HCT116 (cell line): ENCODE results near the gene ACSL6. TPM values are rescaled to one million over a fixed set of nuclear protein-coding genes. Genes with fewer than 3 reads are reported as not detected.

ENCODE experiments used
- ATAC-seq: fragments of 200-7000 bp; cut with Tn5 transposase; 2 replicates; pipeline ENCODE4 v1.9.1; 2020; ENCODE audit warnings: mild to moderate bottlenecking, moderate library complexity
- BruUV-seq: library from RNA; stranded (reverse); fragments of 400-500 nt; replicated peaks from 2 replicates; lab custom pipeline; 2021; lab: Mats Ljungman, UMichigan
- CTCF ChIA-PET: fragments of 300-600 bp; sonication (Branson Sonifier 250); formaldehyde crosslinking; loops from one replicate; lab custom pipeline; 2021; ENCODE audit warnings: antibody characterized with exemption; lab: Charles Lee
- POLR2A ChIA-PET: fragments of 300-600, 350-600 bp; sonication (Branson Sonifier 250); formaldehyde crosslinking; loops from one replicate; lab custom pipeline; 2021; ENCODE audit warnings: antibody characterized with exemption; lab: Charles Lee
- RAD21 ChIA-PET, 2 experiments: fragments of 300-600 bp; sonication (Branson Sonifier 250); formaldehyde crosslinking; loops; one replicate each; lab custom pipeline; 2023; ENCODE audit warnings: low total read pairs in 2 of 2; ENCODE audit not compliant: uncharacterized antibody in 2 of 2, unreplicated experiment in 2 of 2, low non-redundant PET in 1 of 2; lab: Charles Lee
- DNase-seq: peaks from one replicate; pipeline ENCODE4 v3.0.0-alpha.2; 2010; ENCODE audit warnings: low read depth, low spot score
- H2AFZ ChIP-seq: fragments of 200-600 bp; shearing (Covaris generic), sonication (generic); 2 replicates; pipeline ENCODE4 v1.6.1; 2017; ENCODE audit warnings: low read depth, mixed run types, mixed read lengths, antibody characterized with exemption, low read length; ENCODE audit not compliant: poor library complexity, severe bottlenecking
- H3K27ac ChIP-seq: 2 replicates; pipeline ENCODE4 v1.5.1; 2012; ENCODE audit warnings: low read depth, low read length
- H3K27me3 ChIP-seq: fragments of 200-600 bp; sonication (generic); 2 replicates; pipeline ENCODE4 v1.6.1; 2016; ENCODE audit warnings: mixed run types, low read length, mixed read lengths; ENCODE audit not compliant: insufficient read depth
- H3K36me3 ChIP-seq, 2 experiments: fragments of 200-500 bp in 1 of 2; fragments of 200-600 bp in 1 of 2; sonication (Bioruptor generic) in 1 of 2; sonication (generic) in 1 of 2; 2 replicates each; pipeline versions ENCODE4 v1.5.1 to v1.6.1; 2014 to 2016; ENCODE audit warnings: low read length in 2 of 2, inconsistent platforms in 1 of 2, mixed read lengths in 1 of 2, mixed run types in 1 of 2; ENCODE audit not compliant: insufficient read depth in 2 of 2, control insufficient read depth in 1 of 2
- H3K4me1 ChIP-seq, 2 experiments: fragments of 200-600 bp in 1 of 2; sonication (generic) in 1 of 2; 2 replicates each; pipeline versions ENCODE4 v1.5.1 to v1.6.1; 2012 to 2017; ENCODE audit warnings: low read length in 2 of 2, inconsistent platforms in 1 of 2, mild to moderate bottlenecking in 1 of 2, mixed read lengths in 1 of 2, mixed run types in 1 of 2, moderate library complexity in 1 of 2; ENCODE audit not compliant: insufficient read depth in 2 of 2, control insufficient read depth in 1 of 2
- H3K4me2 ChIP-seq: fragments of 200-600 bp; sonication (generic); 2 replicates; pipeline ENCODE4 v1.6.1; 2017; ENCODE audit warnings: mixed run types, low read length, mixed read lengths
- H3K4me3 ChIP-seq, 2 experiments: fragments of 200-600 bp in 1 of 2; sonication (generic) in 1 of 2; replicated peaks in 1 of 2; 2 replicates each; pipeline ENCODE4 v1.5.1; 2011 to 2016; ENCODE audit warnings: low read length in 2 of 2, control low read depth in 1 of 2, low read depth in 1 of 2, mild to moderate bottlenecking in 1 of 2, mixed read lengths in 1 of 2, mixed run types in 1 of 2
- H3K79me2 ChIP-seq: fragments of 200-600 bp; sonication (generic); 2 replicates; pipeline ENCODE4 v1.6.1; 2017; ENCODE audit warnings: mild to moderate bottlenecking, mixed run types, low read length, moderate library complexity, mixed read lengths; ENCODE audit not compliant: insufficient read depth
- H3K9ac ChIP-seq: fragments of 200-600 bp; sonication (generic); 2 replicates; pipeline ENCODE4 v1.6.1; 2016; ENCODE audit warnings: low read length, mixed read lengths
- H3K9me2 ChIP-seq: fragments of 200-600 bp; sonication (generic), shearing (Covaris generic); 2 replicates; pipeline ENCODE4 v1.6.1; 2017; ENCODE audit warnings: mixed run types, mild to moderate bottlenecking, moderate library complexity; ENCODE audit not compliant: insufficient read depth
- H3K9me3 ChIP-seq, 2 experiments: fragments of 200-500 bp in 1 of 2; fragments of 200-600 bp in 1 of 2; sonication (Bioruptor generic) in 1 of 2; sonication (generic) in 1 of 2; 2 replicates each; pipeline ENCODE4 v1.6.1; 2014 to 2017; ENCODE audit warnings: low read length in 2 of 2, mixed read lengths in 2 of 2, inconsistent platforms in 1 of 2, low read depth in 1 of 2, mild to moderate bottlenecking in 1 of 2, mixed run types in 1 of 2, moderate library complexity in 1 of 2; ENCODE audit not compliant: control insufficient read depth in 1 of 2, insufficient read depth in 1 of 2
- H4K20me1 ChIP-seq: fragments of 200-600 bp; sonication (generic), shearing (Covaris generic); 2 replicates; pipeline ENCODE4 v1.6.1; 2017; ENCODE audit warnings: mixed run types, mild to moderate bottlenecking, moderate library complexity; ENCODE audit not compliant: insufficient read depth
- CBX3 ChIP-seq: IDR thresholded peaks from 2 replicates; pipeline ENCODE4 v1.6.1; 2012; ENCODE audit warnings: low read depth
- CEBPB ChIP-seq: IDR thresholded peaks from 2 replicates; pipeline ENCODE4 v1.6.1; 2012; ENCODE audit warnings: low read depth
- EGR1 ChIP-seq: IDR thresholded peaks from 2 replicates; pipeline ENCODE4 v1.6.1; 2012; ENCODE audit warnings: low read depth
- ELF1 ChIP-seq: IDR thresholded peaks from 2 replicates; pipeline ENCODE4 v1.6.1; 2012; ENCODE audit warnings: low read depth, borderline replicate concordance
- EZH2phosphoT487 ChIP-seq: fragments of 200-600 bp; IDR thresholded peaks from 2 replicates; pipeline ENCODE4 v1.6.1; 2018; ENCODE audit warnings: antibody characterized with exemption, borderline replicate concordance
- FOSL1 ChIP-seq: IDR thresholded peaks from 2 replicates; pipeline ENCODE4 v1.6.1; 2012; ENCODE audit warnings: low read depth
- JUND ChIP-seq: IDR thresholded peaks from 2 replicates; pipeline ENCODE4 v1.6.1; 2012
- POLR2A ChIP-seq: IDR thresholded peaks from 2 replicates; pipeline ENCODE4 v1.7.0; 2011; ENCODE audit warnings: borderline replicate concordance; ENCODE audit not compliant: insufficient read depth, insufficient read length; ENCODE audit errors: extremely low read depth
- POLR2AphosphoS5 ChIP-seq: IDR thresholded peaks from 2 replicates; pipeline ENCODE4 v1.6.1; 2011; ENCODE audit warnings: mild to moderate bottlenecking, low read depth, low read length, moderate library complexity
- YY1 ChIP-seq: IDR thresholded peaks from 2 replicates; pipeline ENCODE4 v1.6.1; 2011; ENCODE audit warnings: low read length, low read depth, moderate library complexity, mild to moderate bottlenecking; ENCODE audit not compliant: insufficient replicate concordance; ENCODE audit errors: extremely low read depth
- intact Hi-C: fragments of 100-400 bp; cut with micrococcal nuclease; formaldehyde crosslinking; loops from 2 replicates; pipeline ENCODE4 v1.10.0; 2022
- total RNA-seq: library from RNA; stranded (reverse); gene quantifications from one replicate; pipeline ENCODE4 v1.2.1, GENCODE V29; 2021; ENCODE audit not compliant: unreplicated experiment
- TF ChIP-seq, protein P1 (sequence below), 3 experiments: fragments of 200-600 bp in 1 of 3; sonication (generic) in 1 of 3; IDR thresholded peaks in 2 of 3; conservative IDR thresholded peaks in 1 of 3; 2 replicates each; pipeline ENCODE4 v1.5.1; 2012 to 2017; ENCODE audit warnings: low read depth in 2 of 3, low read length in 2 of 3, antibody characterized with exemption in 1 of 3, borderline replicate concordance in 1 of 3, control low read depth in 1 of 3, mild to moderate bottlenecking in 1 of 3, mixed read lengths in 1 of 3, mixed run types in 1 of 3, moderate library complexity in 1 of 3; ENCODE audit not compliant: insufficient read depth in 1 of 3
- TF ChIP-seq, protein P2 (sequence below): IDR thresholded peaks from 2 replicates; pipeline ENCODE4 v1.6.1; 2012

Gene ACSL6
- total RNA-seq, 1 experiment from 2014 or later: 2.3 TPM

GRCh38 chr5:132021654-132022053 is 10.2 kb upstream of the ACSL6 start:
- no peak for DNase-seq
- Histone ChIP-seq H3K9ac (no peak overlapping the region), H3K9me2 (no peaks in the 10 kb centered on the region), H4K20me1 (no peaks in the 10 kb centered on the region), H3K79me2 (no peaks in the 10 kb centered on the region), H3K27ac (no peak overlapping the region), H3K9me3 (no peaks in the 10 kb centered on the region), H2AFZ (no peak overlapping the region), H3K4me2 (no peak overlapping the region), H3K4me3 (no peak overlapping the region), H3K27me3 (peaks cover 13% of the 10 kb centered on the region; the same call in 1 of the 2 replicates), H3K4me1 (no peaks in the 10 kb centered on the region), H3K36me3 (no peaks in the 10 kb centered on the region)
- TF ChIP-seq CEBPB (no peak), YY1 (no peak), EZH2phosphoT487 (no peak), FOSL1 (no peak), CBX3 (no peak), POLR2AphosphoS5 (no peak), POLR2A (no peak), EGR1 (no peak), ELF1 (no peak), JUND (no peak)
- TF ChIP-seq, protein P1, sequence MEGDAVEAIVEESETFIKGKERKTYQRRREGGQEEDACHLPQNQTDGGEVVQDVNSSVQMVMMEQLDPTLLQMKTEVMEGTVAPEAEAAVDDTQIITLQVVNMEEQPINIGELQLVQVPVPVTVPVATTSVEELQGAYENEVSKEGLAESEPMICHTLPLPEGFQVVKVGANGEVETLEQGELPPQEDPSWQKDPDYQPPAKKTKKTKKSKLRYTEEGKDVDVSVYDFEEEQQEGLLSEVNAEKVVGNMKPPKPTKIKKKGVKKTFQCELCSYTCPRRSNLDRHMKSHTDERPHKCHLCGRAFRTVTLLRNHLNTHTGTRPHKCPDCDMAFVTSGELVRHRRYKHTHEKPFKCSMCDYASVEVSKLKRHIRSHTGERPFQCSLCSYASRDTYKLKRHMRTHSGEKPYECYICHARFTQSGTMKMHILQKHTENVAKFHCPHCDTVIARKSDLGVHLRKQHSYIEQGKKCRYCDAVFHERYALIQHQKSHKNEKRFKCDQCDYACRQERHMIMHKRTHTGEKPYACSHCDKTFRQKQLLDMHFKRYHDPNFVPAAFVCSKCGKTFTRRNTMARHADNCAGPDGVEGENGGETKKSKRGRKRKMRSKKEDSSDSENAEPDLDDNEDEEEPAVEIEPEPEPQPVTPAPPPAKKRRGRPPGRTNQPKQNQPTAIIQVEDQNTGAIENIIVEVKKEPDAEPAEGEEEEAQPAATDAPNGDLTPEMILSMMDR (IDR thresholded peaks at IDR 0.05 in 2 of 3, conservative IDR thresholded peaks at IDR 0.05 in 1 of 3; ENCODE audit: borderline replicate concordance in 1 of 3, insufficient read depth in 1 of 3, low read depth in 2 of 3, low read length in 2 of 3): no peak
- TF ChIP-seq, protein P2, sequence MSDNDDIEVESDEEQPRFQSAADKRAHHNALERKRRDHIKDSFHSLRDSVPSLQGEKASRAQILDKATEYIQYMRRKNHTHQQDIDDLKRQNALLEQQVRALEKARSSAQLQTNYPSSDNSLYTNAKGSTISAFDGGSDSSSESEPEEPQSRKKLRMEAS: no peak
- RAD21 ChIA-PET: no interaction called here
- no TSS peak for BruUV-seq
- intact Hi-C loops: no loop called here
- no peak for ATAC-seq
- POLR2A ChIA-PET: no interaction called here
- CTCF ChIA-PET: no interaction called here
